Embryonic facial prominence (tissue), 1 donor: ENCODE results near the gene ATP8A2.

Source experiments
- DNase-seq: peaks from one replicate; pipeline ENCODE4 v3.0.0-alpha.2; 2016; ENCODE audit errors: extremely low spot score

The ATP8A2 gene

GRCh38 chr13:25630329-25630900 lies 258.6 kb downstream of the ATP8A2 start:
- DNase-seq: no peak

GRCh38 chr13:25632166-25632888 lies 260.6 kb downstream of the ATP8A2 start:
- DNase-seq: no peak

GRCh38 chr13:25633093-25633492 lies 261.3 kb downstream of the ATP8A2 start:
- DNase-seq: no peak

- DNase-seq: no peak
Measured at GRCh38 chr13:25645681-25646080, 273.9 kb downstream of the ATP8A2 start.

GRCh38 chr13:25649001-25649633 lies 277.3 kb downstream of the ATP8A2 start:
- no peak for DNase-seq

GRCh38 chr13:25652764-25653163 lies 281.0 kb downstream of the ATP8A2 start:
- DNase-seq: no peak

GRCh38 chr13:25654322-25654721 lies 282.5 kb downstream of the ATP8A2 start:
- DNase-seq: no peak

GRCh38 chr13:25657157-25657556 lies 285.4 kb downstream of the ATP8A2 start:
- no peak for DNase-seq

- DNase-seq: no peak
Measured at GRCh38 chr13:25659091-25659795, 287.5 kb downstream of the ATP8A2 start.

GRCh38 chr13:25660996-25661395 lies 289.2 kb downstream of the ATP8A2 start:
- no peak for DNase-seq

- DNase-seq: no peak
Measured at GRCh38 chr13:25662516-25662915, 290.7 kb downstream of the ATP8A2 start.

- DNase-seq: no peak
Measured at GRCh38 chr13:25668345-25668744, 296.6 kb downstream of the ATP8A2 start.

GRCh38 chr13:25673711-25674110 lies 301.9 kb downstream of the ATP8A2 start:
- no peak for DNase-seq

GRCh38 chr13:25674371-25674770 lies 302.6 kb downstream of the ATP8A2 start:
- no peak for DNase-seq

- no peak for DNase-seq
Measured at GRCh38 chr13:25675060-25675459, 303.3 kb downstream of the ATP8A2 start.

GRCh38 chr13:25677956-25678355 lies 306.2 kb downstream of the ATP8A2 start:
- DNase-seq: no peak

- DNase-seq: no peak
Measured at GRCh38 chr13:25678398-25678797, 306.6 kb downstream of the ATP8A2 start.

- DNase-seq: no peak
Measured at GRCh38 chr13:25679159-25679558, 307.4 kb downstream of the ATP8A2 start.

- DNase-seq: no peak
Measured at GRCh38 chr13:25679936-25680335, 308.2 kb downstream of the ATP8A2 start.

GRCh38 chr13:25682276-25682675 lies 310.5 kb downstream of the ATP8A2 start:
- no peak for DNase-seq

- no peak for DNase-seq
Measured at GRCh38 chr13:25683056-25683455, 311.3 kb downstream of the ATP8A2 start.

GRCh38 chr13:25683662-25684370 lies 312.0 kb downstream of the ATP8A2 start:
- no peak for DNase-seq
